RCC 7860 (cell line): Measurements from ENCODE around the gene IGFL4.
A peak's percentile ranks its signal among the peaks of the same experiment; 100 is the strongest.
"Not testable (repeated sequence)": the region's sequence is repeated elsewhere in the genome, so short reads cannot be mapped to it uniquely, and the experiment has no call there.

ENCODE experiments used
- DNase-seq: peaks from one replicate; pipeline ENCODE4 v3.0.0-alpha.2; 2015; ENCODE audit warnings: low spot score
- FAIRE-seq: peaks from 2 replicates; lab custom pipeline; 2012; peaks lifted over from hg19 to GRCh38; lab: Jason Lieb, UNC

The IGFL4 gene

GRCh38 chr19:46040952-46041500 is at the start of gene IGFL4:
Gene IGFL4 (minus strand): TSS chr19:46041002. CDS start chr19:46040962, 40 bp downstream.
- FAIRE-seq (no peak), DNase-seq (no peak)

DNA sequence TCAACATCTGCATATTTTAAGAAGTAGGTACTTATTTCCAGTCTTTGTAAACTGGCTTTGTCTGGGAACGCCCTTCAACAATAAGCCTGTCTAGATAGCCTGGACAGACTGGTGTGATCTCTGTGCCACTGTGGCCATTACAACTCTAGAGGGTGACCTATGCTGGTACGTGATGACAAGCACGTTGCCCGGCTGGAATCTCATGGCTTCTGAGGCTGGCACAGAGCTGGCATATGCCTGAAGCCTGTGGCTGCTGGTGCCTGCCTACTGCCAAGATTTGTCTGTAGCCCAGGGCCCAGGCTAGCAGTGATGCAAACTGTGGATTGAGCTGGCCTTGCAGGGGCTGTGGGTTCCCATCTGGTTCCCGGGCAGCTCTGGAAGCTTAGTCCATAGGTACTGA is 49.6 kb upstream of the IGFL4 start:
- FAIRE-seq: no peak

GRCh38 chr19:46089432-46089831 is 48.6 kb upstream of the IGFL4 start:
- FAIRE-seq (no peak), DNase-seq (no peak)

More for the DNA sequence above, 49.6 kb upstream of the IGFL4 start:
- DNase-seq: no peak

DNA sequence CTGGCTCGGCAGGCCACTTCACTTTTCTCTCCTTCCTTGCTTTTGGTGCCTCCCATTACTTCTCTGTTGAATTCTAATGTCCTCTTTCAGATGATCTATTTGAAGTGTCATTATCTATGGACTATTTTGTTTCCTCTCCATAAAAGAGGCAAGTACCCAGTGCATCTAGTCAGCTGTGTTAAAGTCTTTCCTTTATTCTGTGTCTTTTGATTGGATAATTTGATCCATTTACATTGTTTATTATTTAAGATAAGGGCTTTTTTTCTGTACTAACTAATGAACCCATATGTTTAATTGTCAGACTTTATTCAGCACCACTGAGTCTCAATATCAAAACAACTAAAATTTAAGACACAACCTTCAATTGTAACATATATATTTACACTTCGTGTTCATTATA is 47.3 kb upstream of the IGFL4 start:
- FAIRE-seq (no peak), DNase-seq (no peak)

- FAIRE-seq: no peak
- no peak for DNase-seq
Measured at GRCh38 chr19:46085888-46086287, 45.1 kb upstream of the IGFL4 start.

GRCh38 chr19:46082728-46083050 is 41.9 kb upstream of the IGFL4 start:
- peak; percentile 26 for DNase-seq
- no peak for FAIRE-seq

DNA sequence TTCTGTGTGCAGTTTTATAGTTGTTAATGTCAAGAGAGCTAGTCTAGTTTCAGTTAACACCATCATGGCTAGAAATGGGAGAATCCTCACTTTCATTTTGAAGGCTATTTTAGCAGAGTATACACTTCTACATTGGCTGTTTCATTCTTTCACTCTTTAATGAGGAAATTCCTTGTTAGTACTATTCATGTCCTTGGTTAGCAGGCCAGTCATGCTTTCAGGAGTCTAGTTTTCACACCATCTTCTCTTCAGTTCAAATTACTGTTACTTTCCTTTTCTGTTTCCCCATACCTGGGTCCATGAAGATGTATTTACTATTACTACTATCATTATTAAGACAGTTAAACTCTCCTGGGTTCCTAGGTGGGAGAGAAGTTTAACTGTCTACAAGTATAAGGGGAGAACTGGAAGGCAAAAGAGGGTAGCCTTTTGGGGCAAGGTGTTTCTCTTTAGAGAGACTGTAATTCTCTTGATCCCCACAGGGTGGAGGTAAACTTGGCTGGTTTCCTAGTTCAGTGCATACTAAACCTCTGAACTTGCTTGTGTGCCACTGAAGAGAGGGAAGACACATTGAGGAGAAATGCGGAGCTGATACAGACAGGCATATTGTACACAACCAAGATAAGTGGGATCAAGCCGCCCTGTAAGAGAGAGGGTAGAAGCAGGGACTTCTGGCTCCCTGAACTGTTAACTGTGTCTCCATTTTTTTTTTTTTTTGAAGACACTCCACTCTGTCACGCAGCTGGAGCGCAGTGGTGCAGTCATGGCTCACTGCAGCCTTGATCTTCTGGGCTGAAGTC is 41.3 kb upstream of the IGFL4 start:
- DNase-seq: peak; percentile 34
- FAIRE-seq: peak; percentile 5

DNA sequence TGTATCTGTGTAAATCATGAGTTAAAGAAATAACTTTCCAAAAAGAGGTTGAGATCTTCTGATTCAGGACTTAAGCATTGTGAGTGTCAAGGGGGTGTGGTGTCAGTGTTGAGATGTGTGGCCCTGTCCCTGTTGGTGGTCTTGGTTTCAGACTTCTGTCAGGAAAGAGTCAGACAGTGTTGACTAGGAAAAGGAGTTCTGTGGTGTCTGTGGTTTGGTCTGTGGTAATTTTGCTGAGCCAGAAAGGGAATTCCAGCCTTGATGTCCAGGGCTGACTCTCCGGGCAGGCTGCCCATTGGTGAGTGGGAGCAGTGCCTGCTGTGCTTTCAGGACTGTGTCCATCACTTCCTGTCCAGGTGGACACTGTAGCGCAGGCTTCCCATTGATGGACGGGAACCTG is 39.8 kb upstream of the IGFL4 start:
- peak; percentile 98 for FAIRE-seq

DNA sequence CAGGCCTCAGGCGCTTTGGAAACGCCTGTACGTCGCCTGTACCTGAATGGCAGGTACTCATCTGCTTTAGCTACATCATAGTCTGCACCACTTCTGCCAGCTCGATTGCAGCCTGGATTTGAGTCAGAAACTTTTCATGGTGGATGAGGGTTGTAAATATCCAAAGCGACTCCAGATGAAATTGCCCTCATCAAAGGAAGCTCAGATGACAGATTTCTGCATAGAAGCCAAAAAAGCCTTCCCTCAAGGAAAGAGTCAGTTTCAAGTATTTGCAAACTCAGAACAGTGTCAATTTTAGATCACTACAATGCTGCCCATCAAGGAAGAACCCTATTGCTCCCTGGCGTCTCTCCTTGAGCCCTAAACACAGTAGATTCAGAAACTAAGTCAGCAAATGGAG is 38.8 kb upstream of the IGFL4 start:
- DNase-seq: no peak
- FAIRE-seq: no peak

More for the DNA sequence above, 39.8 kb upstream of the IGFL4 start:
- DNase-seq: peak; percentile 97

GRCh38 chr19:46078573-46079332 is 38.0 kb upstream of the IGFL4 start:
- DNase-seq: peak; percentile 20
- not testable (repeated sequence) for FAIRE-seq

DNA sequence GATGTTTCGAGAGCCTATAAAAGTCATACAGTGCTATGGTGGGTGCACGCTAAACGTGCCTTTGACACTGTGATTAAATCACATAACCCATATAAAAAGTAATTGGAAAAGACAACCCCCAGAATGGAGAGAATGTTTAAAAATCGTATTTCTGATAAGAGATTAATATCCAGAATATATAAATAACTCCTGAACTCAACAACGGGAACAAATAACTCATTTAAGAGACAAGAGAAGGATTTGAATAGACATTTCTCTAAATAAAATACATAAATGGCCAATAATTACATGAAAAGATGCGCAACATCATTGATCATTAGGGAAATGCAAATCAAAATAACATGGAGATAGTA is 37.0 kb upstream of the IGFL4 start:
- DNase-seq: no peak
- no peak for FAIRE-seq

DNA sequence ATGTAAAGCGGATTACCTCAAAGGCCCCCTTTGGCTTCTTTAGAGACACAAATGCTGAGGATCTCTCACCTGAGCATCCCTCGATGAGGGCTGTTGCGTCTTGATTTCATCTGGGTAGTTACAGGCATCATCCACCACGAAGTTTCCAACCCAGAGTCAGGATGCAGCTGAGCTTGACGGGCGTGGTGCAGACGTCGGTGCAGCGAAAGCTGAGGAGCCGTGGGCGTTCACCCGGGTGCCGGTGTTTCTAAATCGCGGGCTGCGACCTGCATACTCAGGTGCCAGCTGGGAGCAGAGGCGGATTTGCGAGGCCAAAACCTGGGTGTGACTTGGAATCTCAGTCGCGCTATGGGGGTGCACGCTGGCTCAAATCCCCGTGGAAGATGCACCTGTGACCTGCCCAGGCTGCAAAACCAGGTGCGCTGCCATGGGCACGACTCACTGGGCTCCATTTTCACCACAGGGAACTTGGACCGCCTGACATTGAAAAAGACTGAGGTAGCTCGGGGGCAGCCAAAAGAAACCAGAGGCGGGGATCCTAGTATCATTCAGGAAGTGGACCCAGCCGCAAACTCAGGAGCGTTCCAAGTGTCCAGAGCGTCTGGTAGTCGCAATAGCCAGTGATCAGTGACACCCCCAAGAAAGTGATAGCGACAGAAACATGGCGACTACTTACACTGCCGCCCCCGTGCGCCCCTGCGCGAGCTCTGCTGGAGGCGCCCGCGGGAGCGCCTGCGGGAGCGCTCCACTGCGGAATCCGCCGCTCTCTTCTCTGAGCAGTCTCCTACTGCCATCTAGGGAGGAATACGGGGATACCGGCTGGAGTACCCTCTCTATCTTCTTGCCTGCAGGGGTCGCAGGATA is 36.4 kb upstream of the IGFL4 start:
- DNase-seq: peak; percentile 67
- FAIRE-seq: no peak

GRCh38 chr19:46076031-46076880 is 35.5 kb upstream of the IGFL4 start:
- FAIRE-seq (no peak), DNase-seq (no peak)

GRCh38 chr19:46073268-46073922 is 32.6 kb upstream of the IGFL4 start:
- FAIRE-seq (no peak), DNase-seq (no peak)

DNA sequence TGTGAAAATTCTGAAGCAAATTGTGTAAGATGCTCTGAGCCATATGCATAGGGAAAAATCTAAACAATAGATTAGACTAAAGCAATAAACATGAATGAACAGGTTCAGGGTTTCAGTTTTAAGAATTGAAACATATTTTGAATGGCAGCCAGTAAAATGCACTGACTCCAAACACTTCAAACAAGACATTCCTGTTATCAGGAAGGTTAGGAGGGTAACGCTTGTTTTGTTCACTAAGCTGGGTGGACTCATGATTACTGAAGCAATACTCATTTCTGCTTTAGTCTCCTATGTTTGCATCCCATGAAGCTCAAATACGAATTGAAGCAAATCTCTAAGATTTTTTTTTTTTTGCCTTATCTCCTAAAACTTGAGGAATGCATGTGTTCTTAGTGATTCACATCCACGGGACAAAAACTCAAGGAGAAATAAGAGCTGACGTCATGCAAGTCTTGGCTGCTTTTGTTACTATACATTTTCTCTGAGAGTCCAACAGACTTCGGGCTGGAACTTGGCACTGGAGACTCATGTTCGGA is 29.1 kb upstream of the IGFL4 start:
- DNase-seq (peak; percentile 39), FAIRE-seq (peak; percentile 26)

GRCh38 chr19:46068345-46069258 is 27.8 kb upstream of the IGFL4 start:
- peak; percentile 49 for FAIRE-seq
- peak; percentile 49 for DNase-seq

DNA sequence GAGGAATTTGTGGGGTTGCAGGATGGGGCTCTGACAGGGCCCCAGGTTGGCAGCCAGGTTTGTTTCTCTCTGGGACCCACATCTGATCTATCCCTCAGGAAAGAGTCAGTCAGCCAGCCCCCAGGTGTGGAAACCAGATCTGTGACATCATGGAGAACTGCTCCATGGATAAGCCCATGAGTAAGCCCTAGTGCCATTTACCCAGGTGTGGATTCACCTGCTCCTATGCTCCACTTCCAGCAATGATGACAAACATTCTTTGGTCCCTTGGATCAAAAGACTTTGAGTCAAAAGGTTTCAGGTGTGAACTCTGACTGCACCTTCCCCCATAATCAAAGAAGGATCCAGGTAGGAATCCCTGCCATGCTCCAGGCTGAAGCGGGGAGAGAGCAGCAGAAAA is 26.9 kb upstream of the IGFL4 start:
- DNase-seq: no peak
- no peak for FAIRE-seq

- DNase-seq: no peak
- FAIRE-seq: no peak
Measured at GRCh38 chr19:46066471-46066870, 25.7 kb upstream of the IGFL4 start.
